NOMO-1 treated with DMSO at 0.1 percent for 48 hours (cell line): ENCODE measurements around the gene PPFIA1.

Experiments used
- DNase-seq: peaks from one replicate; lab custom pipeline; 2025; ENCODE audit not compliant: unreplicated experiment; lab: John Stamatoyannopoulos, UW

Gene PPFIA1

DNA sequence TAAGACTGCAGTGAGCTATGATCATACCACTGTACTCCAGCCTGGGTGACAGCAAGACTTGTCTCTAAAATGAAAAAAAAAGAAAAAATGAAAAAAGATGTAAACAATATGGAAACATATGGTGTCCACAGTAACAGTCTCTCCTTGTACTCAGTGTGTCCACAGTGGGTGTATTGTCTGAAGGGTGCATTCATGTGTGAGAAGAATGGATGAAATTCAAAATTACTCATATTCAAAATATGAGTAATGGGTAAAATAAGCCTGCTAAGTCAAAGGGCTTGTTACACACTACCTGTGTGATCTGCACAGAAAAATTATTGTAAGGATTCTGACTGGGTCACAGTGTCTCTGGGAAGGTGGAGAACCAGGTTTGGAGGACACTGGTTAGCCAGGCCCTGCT lies 26.9 kb downstream of the PPFIA1 start:
- no peak for DNase-seq

- DNase-seq = no peak
These were observed 27.9 kb downstream of the PPFIA1 start for GRCh38 chr11:70298243-70298915.

- DNase-seq = no peak
These were observed 29.1 kb downstream of the PPFIA1 start for GRCh38 chr11:70299636-70300035.

GRCh38 chr11:70301191-70301590 lies 30.7 kb downstream of the PPFIA1 start:
- DNase-seq = no peak

DNA sequence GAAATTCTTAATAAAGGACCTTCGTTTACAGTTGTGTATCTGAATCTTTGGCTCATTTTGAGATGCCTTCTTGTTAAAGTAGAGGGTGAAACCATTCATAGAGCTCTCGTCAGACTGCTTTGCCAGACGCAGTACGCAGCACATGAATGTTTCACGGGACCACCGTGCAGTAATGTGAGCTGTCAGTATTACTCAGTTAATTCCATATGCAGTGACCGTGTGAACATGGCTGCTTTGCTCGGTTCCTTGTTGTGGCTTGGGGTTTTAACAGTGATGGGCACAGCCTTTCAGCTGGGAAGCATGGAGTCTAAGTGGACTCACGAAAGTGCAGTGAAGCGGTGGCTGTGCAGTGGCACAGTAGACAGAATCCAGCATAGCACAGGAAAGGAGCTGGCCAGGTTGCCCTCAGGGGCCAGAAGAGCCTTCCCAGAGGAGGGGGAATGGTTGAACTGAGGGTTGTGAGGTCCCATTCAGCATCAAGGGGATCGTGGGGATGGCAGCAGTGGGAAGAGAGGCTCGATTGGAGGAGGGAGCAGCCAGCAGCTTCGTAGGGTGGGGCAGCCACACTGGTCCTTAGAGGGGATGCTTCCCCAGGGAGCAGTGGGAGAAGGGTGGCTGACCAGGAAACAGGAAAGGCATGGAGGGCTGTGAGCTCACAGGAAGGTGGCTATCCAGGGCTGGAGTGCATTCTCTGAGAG lies 31.4 kb downstream of the PPFIA1 start:
- DNase-seq = no peak

- no peak for DNase-seq
These were observed 31.9 kb downstream of the PPFIA1 start for GRCh38 chr11:70302419-70302752.

DNA sequence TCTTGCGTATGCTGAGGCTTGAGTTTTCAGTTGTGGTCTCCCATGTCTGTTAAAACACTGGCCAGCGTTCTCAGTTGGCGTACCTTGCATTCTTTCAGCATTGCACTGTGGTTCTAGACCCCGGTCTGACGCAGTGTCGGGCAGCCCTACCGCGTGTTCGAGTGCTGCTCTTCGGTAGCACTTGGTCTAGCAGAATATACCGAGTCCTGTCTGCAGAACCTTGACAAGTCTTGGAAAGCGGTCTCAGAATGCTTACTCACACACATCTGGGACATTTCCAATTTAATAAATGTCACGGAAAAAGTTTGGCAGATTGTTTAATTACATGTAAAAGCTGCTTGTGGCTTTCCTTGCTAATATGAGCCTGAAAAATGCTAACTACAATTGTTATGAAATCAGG lies 32.6 kb downstream of the PPFIA1 start:
- DNase-seq = no peak

DNA sequence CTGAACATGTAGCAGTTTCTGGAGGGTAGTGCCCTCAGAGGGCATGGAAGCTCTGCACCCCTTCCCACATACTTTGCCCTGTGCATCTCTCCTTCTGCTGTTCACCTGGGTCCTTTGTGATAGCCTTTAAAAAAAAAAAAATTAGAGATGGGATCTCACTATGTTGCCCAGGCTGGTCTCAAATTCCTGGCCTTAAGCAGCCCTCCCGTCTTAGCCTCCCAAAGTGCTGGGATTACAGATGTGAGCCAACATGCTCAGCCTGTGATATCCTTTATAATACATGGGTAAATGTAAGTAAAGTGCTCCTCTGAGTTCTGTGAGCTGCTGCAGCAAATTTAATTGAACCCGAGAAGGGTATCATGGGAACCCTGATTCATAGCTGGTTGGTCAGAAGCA lies 33.7 kb downstream of the PPFIA1 start:
- no peak for DNase-seq

- DNase-seq = no peak
These were observed 35.0 kb downstream of the PPFIA1 start for GRCh38 chr11:70305501-70305900.

GRCh38 chr11:70306586-70307033 lies 36.1 kb downstream of the PPFIA1 start:
- no peak for DNase-seq

- no peak for DNase-seq
These were observed 36.7 kb downstream of the PPFIA1 start for GRCh38 chr11:70307176-70307575.

- no peak for DNase-seq
These were observed 41.1 kb downstream of the PPFIA1 start for GRCh38 chr11:70311616-70312015.

GRCh38 chr11:70312401-70313357 lies 42.2 kb downstream of the PPFIA1 start:
- DNase-seq = no peak

GRCh38 chr11:70313945-70314344 lies 43.5 kb downstream of the PPFIA1 start:
- DNase-seq = no peak

- DNase-seq = peak; percentile 61
These were observed 44.2 kb downstream of the PPFIA1 start for GRCh38 chr11:70314730-70315129.

DNA sequence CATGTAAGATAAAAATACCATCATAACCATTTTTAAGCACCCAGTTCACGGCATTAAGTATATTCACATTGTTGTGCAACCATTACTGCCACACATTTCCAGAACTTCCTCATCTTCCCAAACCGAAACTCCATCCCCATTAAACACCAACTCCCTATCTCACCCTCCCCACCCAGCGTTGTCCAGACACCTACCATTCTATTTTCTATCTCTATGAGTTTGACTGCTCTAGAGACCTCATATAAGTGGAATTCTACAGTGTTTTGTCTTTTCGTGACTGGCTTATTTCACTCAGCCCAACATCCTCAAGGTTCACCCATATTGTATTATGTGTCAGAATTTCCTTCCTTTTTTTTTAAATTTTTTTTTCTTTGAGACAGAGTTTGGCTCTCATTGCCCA lies 45.2 kb downstream of the PPFIA1 start:
- peak; percentile 77 for DNase-seq

DNA sequence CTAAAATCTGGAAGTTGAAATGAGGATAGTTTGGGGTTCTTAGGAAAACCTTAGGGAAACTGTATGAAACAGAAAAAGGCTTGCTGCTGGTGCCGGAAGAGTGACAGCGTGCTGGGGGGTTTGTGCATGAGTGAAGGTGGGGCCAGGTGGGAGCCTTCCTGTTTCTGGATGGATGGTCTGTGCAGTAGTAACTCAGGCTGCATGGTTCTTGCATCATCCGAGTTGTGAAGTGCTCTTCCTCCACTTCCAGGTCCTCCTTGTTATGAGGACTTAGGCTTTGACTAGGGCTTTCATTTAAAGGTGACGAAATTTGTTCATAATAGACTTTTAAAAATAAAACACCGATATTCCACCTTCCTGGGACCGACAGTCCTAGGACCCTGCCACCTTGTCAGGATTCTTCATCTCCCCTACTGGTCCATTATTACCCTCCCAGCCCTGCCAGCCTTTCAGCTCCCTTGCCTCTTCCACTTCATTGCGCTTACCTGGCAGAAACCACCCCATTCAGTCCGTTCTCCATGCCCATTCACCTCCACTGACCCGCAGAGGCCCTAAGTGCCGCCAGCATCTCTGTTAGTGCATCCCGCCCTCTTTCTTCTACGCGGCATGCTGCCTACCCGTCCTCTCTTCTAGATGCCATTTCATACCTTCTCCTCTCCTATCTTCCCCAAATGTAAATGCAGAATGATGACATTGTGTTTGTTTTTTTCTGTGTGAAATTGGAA lies 47.3 kb downstream of the PPFIA1 start:
- peak; percentile 17 for DNase-seq

- no peak for DNase-seq
These were observed 49.0 kb downstream of the PPFIA1 start for GRCh38 chr11:70319396-70320076.

GRCh38 chr11:70322666-70323065 lies 52.2 kb downstream of the PPFIA1 start:
- no peak for DNase-seq

- no peak for DNase-seq
These were observed 53.3 kb downstream of the PPFIA1 start for GRCh38 chr11:70323806-70324205.
